ENCODE measurements around the gene NCOR2.
A peak's percentile ranks its signal among the peaks of the same experiment; 100 is the strongest.

Gene NCOR2

DNA sequence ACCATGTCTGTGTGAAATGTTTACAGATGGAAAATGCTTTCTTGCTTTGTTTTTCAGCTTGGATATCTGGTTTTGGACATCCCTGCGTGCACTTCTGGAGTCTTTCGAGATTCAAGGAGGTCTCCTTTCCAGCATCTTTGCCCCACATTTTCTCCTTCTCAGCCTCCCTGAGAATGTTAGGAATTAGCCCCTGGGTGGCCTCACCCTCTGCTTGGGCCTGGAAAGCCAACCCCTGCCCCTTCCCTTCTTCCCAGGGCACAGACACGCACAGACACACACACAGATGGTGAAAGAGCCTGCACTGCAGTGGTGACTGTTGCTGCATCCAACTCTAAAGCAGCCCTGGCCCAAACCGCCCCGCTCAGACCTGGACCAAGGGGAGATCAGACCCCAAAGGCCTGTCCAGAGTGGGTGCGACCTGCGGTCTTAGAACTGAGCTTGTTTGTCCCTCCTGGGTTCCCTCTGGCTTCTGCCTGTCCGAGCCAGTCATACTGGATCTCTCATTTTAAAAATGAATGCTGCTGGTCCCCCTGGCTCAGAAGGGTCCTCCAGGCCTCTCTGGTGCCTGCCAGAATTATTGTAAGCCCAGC lies 8.7 kb upstream of the NCOR2 start:
- no peak for DNase-seq (ENCODE audit: low read depth)

DNA sequence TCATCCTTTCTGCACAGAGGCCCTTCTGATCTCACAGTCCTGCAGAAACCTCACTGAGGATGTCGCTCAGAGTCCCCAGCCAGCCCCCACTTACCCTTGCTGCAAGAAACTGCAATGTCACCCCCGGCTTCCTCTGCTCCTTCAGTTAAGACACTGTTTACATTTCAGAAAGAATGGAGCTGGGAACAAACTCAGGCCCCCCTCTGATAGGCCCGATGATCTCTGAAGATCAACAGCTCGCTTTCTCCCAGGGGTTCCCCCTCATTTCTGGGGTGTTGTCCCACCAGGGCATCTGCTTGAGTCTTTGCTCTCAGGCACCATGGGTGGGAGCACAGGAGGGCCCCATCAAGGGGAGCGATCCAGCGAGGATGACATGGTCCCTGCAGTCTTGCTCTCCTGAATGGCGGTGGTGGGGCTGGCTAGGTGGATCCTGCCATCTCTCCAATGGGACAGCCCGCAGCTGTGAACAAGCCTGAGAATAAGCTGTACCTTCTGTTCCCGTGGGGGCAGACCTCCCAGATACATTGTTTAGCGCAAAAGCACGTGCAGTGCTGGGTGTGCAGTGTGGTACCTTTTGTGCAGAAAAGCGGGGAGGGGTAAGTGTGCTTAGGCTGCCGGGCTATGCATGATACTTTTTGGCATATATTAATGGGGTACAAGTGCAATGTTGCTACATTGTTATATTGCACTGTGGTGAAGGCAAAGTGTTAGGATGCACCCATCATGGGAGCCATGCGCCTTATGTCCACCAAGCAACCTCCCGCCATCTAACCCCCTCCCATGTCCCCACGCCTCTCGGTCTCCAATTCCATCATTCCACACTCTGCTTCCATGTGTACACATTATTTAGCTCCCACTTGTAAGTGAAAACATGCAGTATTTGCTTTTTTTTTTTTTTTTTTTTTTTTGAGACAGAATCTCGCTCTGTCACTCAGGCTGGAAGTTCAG lies 6.7 kb upstream of the NCOR2 start:
- no peak for DNase-seq (ENCODE audit: low read depth)

DNA sequence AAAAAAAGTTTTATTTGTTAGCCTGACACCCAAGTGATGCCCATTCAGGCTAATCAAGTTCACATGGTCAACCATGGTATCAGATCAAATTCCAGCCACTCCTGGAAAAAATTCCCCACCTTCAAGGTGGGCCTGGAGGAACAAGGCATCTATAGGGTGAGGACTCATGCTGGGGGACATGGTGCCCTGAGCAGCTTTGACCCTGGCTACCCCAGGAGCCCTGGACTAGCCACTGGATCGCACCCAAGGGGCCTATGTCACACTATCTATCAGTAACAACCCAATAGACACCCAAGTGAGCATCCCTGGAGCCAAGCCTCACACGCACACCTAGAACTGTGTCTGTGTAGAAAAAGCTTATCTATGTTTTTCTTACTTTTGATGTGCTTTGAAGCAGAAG lies 4.1 kb upstream of the NCOR2 start:
- DNase-seq (ENCODE audit: low read depth): no peak

DNA sequence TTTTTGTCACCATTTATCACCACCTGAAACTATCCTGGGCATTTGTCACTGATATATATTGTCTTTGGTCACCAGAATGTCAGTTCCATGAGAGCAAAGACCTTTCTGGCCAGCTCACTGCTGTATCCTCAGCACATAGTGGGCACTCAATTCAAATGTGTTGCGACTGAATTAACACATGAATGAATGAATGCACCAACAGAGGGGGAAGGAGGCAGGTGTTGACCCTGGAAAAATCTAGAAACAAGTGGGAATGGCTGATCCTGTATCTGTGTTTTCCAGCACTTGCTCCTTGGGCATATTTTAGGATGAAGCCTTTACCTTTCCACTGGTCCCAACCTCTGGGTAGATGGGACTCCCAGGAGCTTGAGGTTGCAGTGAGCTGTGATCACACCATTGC lies 3.4 kb upstream of the NCOR2 start:
- DNase-seq (ENCODE audit: low read depth): no peak

DNA sequence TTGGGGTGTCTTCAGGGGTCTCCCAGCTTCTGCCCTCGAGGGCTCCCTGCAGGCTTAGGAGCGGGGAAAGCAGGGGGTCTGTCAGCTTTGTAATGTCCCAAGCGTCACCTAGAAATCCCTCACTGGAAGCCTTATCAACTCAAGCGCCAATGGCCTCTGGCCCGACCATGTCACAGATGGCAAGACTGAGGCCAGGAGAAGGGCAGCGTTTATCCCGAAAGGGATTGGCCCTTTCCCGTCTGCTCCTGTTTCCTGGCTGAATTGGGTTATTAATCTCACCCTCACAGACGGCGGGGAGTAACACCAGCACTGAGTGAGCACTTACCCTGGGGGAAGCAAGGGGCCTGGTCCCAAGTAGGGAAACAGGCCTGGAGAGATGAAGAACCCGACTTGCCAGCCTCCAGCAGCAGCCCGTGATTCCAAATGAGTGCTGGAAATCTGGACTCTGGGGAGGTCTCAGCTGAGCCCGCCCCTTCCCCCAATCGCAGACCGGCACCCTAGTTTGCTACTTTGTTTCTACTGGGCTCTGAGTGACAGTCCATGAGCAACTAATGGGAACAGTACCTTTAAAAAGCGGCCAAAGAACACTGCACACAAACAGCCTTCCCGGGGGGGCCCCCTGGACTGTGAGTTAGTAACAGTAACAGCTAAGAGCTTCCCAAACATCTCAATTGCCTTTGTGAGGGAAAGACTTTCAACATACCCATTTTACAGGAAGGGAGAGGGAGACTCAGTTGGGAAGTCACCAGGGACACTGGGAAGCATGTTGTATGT lies 2.1 kb upstream of the NCOR2 start:
- DNase-seq (ENCODE audit: low read depth): no peak

DNA sequence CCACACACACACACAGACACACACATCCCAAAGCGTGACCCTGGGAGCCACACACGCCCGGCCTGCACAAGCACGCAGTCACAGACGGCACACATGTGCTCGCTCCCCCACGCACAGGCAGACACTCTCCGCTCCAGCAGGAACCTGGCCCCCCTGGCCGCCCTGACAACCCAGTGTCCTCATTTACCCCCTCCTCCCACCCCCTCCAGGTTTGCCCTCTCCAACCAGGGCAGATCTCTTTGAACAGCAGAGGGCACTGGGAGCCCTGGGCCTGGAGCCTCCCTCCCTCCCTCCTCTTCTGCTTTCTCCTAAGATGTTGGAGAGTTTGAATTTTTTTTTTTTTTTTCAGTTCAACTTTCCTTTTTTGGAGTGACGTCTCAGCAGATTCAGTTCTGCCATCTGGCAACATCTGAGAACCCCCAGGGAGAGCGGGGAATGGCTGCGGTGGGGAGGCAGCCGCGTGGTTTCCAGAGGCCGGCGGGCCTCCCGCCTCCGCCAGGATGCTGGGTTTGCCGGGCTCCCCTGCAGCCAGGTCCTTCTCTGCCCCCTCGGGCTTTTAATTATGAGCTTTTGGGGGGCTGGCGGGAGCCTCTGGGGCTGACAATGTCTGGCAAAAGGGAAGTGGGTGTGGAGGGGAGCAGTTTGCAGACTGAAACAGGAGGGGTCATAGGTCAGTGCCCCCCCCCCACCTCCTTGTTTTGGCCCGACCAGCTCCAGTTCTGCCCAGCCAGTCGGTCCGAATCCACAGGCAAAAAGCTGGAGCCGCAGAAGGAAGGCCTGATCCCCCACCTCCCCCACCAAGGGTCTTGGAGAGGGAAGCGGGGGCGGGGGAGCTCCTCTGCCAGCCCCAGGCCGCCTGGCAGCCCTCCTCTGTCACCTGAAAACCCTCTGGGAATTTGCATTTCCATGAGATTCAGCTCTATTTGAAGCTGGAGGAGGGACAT lies 1.3 kb upstream of the NCOR2 start:
- peak; percentile 51 for DNase-seq (ENCODE audit: low read depth)

DNA sequence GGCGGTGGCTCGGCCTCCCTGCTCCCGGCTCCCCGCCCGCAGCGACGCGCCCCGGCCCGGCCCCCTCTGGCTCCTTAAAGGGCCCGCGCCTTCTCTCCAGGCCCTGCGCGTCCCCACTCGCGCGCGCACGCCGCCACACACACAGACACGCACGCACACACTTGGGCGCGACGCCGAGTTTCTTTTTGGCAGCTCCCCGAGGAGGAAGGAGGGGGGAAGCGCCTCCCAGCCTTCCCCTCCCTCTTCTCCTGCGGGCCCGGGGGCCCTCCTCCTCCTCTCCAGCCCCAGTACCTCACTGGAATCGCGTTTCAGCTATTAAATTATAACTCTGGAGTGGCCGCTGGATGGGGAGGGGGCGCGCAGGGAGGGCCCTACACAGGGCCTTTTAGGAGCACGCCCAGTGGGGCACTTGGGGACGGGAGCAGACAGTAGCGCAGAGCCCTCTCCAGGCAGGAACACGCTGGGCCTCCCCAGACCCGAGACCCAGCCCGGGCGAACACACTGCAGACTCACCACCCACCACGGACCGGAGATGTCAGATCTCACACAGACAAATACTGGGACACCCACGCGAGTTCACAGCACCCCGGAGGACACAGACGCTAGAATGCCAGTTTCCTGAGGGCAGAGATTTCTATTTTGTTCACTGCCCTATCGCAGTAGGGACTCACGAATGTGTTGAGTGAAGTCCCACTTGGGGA lies 411 bp upstream of the NCOR2 start:
- DNase-seq (ENCODE audit: low read depth): peak; percentile 46

DNA sequence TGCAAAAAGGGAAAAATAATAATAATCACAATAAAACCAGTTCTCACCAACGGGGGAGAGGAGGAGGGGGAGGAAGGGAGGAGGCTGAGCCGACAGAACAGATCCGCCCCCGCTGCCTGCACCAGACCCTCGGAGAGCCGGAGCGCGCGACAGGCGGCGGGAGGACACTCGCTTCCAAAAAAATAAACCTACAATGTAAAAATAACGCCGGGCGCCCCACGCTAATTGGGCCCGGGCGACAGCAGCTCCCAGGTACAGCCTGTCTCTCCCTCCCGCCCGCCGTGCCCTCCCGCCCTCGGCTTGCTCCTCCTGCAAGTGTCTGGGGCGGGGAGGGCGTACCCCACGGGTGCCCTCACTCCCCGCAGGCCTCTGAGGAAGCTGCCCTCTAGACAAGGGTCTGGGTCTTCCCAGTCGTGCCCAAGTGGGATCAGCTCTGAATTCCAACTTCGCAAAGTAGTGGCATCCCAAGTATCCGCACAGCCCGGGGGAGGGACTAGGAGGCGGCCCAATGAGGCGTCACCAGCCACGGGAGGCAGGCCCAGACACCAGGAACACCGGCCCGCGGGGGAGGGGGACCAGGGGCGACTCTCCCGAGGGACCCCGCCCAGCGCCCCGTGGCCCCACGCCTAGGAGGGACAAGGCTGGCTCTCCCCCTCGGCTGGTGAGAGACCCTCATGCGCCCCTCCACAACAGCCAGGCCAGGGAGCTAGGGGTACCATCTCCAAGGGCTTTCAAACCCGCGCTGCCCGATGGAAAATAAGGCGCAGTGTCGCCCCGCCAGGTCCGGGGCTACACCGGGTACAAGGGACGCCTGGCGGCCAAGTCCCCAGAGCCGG lies 1.0 kb downstream of the NCOR2 start:
- peak; percentile 43 for DNase-seq (ENCODE audit: low read depth)

DNA sequence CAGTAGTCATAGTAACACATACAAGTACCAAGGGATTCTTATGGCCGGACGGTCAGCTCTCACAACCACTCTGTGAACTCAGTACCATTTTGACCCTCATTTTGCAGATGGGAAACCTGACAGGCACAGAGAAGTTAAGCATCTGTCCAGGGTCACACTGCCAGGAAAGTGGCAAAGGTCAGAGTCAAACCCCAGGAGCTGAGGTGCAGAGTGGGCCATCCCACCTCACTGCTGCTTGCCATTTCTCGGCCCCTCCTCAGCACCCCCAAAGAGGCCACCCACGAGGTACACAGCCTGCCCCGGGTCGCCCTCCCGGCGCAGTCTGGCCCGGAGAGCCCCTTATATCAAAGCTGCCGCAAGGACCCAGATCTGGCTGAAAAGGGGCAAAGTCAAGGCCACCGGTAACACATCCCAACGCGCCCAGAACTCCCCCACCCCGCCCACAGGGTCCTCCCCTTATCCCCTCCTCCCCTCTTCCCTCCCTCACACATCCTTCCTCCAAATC lies 1.7 kb downstream of the NCOR2 start:
- no peak for DNase-seq (ENCODE audit: low read depth)

DNA sequence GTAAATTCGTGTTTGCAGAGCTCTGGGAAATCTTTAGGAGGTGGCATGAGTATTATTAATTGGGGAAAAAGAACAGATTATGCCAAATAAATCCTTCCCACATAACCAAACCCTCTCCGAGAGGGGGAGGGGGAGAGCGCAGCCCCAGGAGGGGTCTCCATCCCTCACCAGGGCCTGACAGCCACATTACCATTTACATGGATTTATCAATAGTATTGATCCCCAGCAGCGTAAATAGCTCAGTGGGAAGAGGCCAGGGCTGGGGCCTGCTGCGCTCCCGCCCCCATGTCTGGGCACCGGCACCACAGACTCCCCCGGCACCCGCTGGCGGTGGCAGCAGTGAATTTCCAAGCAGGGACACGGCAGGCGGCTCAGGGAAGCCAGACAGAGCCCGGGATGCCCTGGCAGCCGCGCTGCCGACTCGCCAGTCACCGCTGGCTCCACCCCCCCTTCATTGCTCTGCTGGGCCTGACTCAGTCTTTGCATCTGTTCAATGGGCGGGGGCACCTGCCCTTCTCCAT lies 2.4 kb downstream of the NCOR2 start:
- no peak for DNase-seq (ENCODE audit: low read depth)

DNA sequence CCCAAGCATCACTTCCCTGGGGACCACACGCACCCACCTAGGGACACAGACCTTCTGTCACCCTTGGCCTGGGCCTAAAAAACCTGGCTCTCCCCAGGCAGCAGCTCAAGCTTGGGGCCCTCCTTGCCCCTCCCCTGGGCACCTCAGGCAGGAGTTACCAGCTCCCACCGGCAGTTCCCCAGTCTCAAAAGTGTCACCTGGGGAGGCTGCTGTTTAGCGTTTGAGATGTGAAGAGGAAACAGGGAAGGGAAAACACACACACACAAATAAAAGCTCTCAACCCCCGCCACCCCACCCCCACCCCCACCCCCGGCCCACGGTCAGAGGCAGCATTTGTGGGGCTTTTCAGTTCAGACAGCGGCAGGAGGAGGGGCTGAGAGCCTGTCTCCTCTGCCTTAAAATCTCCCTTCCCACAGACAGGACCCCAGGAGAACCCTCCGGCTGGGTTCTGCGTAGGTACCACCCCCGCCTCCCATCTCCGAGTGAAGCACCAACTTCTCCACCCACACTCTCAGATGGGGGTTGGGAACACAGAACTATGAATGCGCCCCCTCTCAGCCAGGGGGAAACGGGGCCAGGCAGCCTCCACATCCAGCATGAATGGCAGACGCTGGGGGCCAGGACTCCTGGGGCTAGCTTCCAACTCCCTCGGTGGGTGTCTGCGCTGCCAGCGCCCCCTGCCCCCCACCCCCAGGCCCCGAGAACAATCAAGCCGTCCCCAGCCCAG lies 3.0 kb downstream of the NCOR2 start:
- DNase-seq (ENCODE audit: low read depth): no peak

DNA sequence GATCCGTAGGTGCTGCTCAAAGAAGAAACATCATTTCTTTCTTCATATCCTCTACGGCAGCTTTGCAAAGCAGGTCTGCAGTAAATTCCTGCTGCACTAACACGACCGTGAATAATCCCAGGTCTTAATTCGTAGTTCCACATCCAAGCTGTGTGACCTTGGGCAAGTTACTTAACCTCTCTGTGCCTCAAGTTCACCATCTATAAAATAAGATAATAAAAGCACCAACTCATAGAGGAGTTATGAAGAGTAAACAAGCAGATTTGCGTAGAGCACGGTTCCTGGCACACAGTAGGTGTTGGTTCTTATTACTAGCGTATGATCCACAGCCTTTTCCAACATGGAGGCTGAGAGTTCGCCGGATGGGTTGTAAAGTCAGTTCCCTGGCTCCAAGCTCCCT lies 3.6 kb downstream of the NCOR2 start:
- DNase-seq (ENCODE audit: low read depth): no peak

DNA sequence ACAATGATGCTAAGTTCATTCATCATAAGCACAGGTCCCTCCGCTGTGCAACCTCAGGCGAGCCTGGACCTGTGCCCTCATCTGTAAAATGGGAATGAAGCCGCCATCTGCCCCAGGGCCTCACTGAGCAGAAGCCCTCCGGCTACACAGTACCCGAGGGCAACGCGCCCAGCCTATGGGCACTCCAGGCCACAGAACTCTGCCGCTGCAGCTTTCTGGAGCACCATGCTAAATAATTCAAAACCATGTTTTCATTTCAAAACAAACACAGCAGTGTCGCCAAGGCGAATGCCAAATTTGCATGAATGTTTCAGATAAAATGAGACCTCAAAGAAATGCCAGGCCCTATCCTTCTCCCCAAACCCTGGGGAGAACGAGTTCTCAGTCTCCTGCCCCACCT lies 4.0 kb downstream of the NCOR2 start:
- DNase-seq (ENCODE audit: low read depth): no peak

DNA sequence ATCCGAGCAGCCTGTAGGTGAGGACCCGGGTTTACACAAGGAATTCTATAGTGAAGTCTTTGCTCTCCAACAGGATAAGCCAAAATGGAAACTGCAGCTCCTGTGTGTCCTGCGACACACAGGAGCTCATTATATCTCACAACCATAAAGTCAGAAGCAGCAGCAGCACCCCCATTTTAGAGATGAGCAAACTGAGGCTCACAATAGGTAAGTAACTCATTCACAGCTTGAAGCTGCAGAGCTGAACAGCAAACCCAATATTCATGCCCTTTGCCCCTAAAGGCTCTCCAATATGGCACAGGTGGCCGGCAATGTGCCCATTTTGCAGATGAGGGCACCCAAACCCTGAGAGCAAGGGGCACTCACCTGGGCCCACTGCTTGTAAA lies 4.6 kb downstream of the NCOR2 start:
- DNase-seq (ENCODE audit: low read depth): no peak

DNA sequence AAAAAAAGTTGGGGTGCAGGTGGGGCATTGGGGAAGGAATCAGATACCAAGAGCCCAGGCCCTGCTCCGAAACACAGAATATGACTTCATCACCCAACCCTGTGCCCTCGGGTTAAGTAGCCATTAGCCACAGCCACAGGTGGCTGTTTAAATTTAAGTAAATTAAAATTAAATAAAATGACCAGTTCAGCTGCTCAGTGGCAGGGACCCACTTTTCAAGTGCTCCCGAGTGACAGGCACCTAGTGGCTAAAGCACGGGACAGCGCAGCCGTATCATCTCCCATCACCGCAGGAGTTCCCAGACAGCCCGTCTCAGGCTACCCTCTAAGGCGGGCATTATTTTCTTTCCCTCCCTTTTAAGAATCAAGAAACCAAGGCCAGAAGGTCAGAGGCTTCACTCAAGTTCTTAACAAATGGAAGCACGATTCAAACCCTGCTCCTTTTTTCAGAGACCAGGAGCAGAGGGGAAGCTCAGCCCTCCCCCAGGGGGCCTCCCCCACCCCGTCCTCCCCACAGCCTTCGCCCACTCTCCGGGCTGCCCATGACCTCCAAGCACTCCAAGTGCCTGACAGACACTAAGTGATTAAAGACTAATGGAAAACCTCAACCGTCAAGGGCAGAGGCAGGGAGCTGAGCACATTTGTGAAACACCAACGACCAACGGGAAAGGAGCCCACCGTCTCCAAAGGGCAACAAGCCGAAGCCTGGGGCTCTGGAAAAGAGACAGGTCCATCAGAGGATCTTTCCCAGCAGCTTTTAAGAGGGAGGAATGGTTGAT lies 5.2 kb downstream of the NCOR2 start:
- no peak for DNase-seq (ENCODE audit: low read depth)

DNA sequence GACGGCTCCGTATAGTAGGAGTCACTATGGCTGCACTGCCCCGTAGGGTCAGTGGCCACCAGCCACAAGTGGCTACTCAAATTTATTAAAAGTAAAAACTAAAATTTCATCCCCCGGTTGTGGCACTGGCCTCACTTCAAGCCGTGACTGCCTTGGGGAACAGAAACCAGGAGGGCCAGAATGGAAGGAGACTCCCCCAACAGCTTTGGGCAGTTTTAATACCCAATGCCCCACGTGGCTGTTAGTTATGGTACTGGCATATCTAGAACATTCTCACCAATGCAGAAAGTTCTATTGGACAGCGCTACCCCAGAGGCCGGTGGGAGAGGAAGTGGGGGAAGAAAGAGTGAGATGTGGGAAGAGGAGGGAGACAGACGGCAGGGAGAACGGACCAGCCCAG lies 6.2 kb downstream of the NCOR2 start:
- no peak for DNase-seq (ENCODE audit: low read depth)

DNA sequence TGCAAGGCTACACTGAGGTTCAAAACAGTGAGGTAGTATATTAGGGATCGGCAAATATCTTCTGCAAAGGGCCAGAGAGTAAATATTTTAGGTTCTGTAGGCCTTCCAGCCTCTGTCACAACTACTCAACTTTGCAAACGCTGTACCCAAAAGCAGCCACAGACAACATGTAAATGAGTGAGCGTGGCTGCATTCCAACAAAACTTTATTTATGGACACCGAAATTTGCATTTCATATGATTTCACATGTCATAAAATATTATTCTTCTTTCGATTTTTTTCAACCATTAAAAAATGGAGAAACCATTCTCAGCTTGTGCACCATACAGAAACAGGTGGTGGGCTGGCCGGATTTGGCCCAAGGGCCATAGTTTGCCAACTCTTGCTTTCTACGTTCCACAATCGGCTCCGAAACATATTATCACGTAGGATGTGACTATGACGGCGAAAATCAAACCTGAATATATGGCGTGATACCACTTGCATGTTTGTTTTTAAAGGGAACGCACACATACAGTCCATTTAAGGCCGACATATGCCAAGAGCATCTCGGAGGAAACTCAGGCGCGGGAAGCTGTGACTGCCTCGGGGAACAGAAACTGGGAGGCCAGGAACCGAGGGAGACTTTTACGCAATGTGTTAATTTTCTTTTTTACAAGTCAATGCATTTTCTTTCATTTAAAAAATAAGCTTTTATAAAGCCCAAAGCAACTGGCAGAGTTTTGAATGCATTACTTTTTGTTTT lies 7.1 kb downstream of the NCOR2 start:
- DNase-seq (ENCODE audit: low read depth): no peak
